GM12878 (cell line): Measurements from ENCODE around the gene FHOD3. TPM values are rescaled to one million over a fixed set of nuclear protein-coding genes. Genes with fewer than 3 reads are reported as not detected.
"Not testable (repeated sequence)": the region's sequence is repeated elsewhere in the genome, so short reads cannot be mapped to it uniquely, and the experiment has no call there.

Source experiments
- ATAC-seq: fragments of 200-7000 bp; cut with Tn5 transposase; 3 replicates; pipeline ENCODE4 v1.9.1; 2020; ENCODE audit warnings: mild to moderate bottlenecking, moderate library complexity
- BruUV-seq: library from RNA; stranded (reverse); fragments of 400-500 nt; replicated peaks from 2 replicates; lab custom pipeline; 2021; lab: Mats Ljungman, UMichigan
- CTCF ChIA-PET: fragments of 300-600 bp; sonication (Branson Sonifier 250); formaldehyde crosslinking; extraction: SDS; loops from one replicate; lab custom pipeline; 2021; ENCODE audit warnings: inconsistent platforms; lab: Yijun Ruan, JAX
- POLR2A ChIA-PET: fragments of 350-600 bp; formaldehyde crosslinking; extraction: SDS; loops from one replicate; lab custom pipeline; 2021; ENCODE audit warnings: inconsistent platforms; lab: Charles Lee
- RAD21 ChIA-PET: fragments of 300-600 bp; sonication (Branson Sonifier 250); formaldehyde crosslinking; loops from one replicate; lab custom pipeline; 2023; ENCODE audit warnings: antibody characterized with exemption; ENCODE audit not compliant: unreplicated experiment; lab: Charles Lee
- SMC1A ChIA-PET: fragments of 300-600 bp; sonication (Branson Sonifier 250); formaldehyde crosslinking; loops from one replicate; lab custom pipeline; 2023; ENCODE audit not compliant: unreplicated experiment, uncharacterized antibody; lab: Charles Lee
- DNase-seq: peaks from one replicate; pipeline ENCODE4 v3.0.0-alpha.2; 2011; ENCODE audit warnings: low read depth, low spot score
- FAIRE-seq: peaks from 3 replicates; lab custom pipeline; 2011; peaks lifted over from hg19 to GRCh38; lab: Jason Lieb, UNC
- H2AFZ ChIP-seq: 2 replicates; pipeline ENCODE4 v1.6.0; 2011; ENCODE audit warnings: low read depth, low read length, control low read depth; ENCODE audit not compliant: control insufficient read depth
- H3K27ac ChIP-seq: 2 replicates; pipeline ENCODE4 v1.5.1; 2011; ENCODE audit warnings: control low read depth; ENCODE audit not compliant: control insufficient read depth, insufficient read depth
- H3K27me3 ChIP-seq, 2 experiments: replicated peaks in 1 of 2; 2 replicates each; pipeline versions ENCODE4 v1.6.0 to v1.6.1; 2011; ENCODE audit warnings: low read length in 1 of 2; ENCODE audit not compliant: control insufficient read depth in 2 of 2, insufficient read depth in 2 of 2
- H3K36me3 ChIP-seq, 2 experiments: 2 replicates each; pipeline ENCODE4 v1.5.1; 2011; ENCODE audit warnings: low read length in 1 of 2; ENCODE audit not compliant: control insufficient read depth in 2 of 2, insufficient read depth in 2 of 2
- H3K4me1 ChIP-seq: 2 replicates; pipeline ENCODE4 v1.6.1; 2011; ENCODE audit warnings: mild to moderate bottlenecking, low read length, moderate library complexity, mixed read lengths; ENCODE audit not compliant: control insufficient read depth, insufficient read depth
- H3K4me2 ChIP-seq: 2 replicates; pipeline ENCODE4 v1.6.0; 2011; ENCODE audit warnings: control low read depth; ENCODE audit not compliant: control insufficient read depth, insufficient read depth
- H3K4me3 ChIP-seq: fragments of 200-600 bp; sonication (generic); 2 replicates; pipeline ENCODE4 v1.5.1; 2016
- H3K79me2 ChIP-seq: 2 replicates; pipeline ENCODE4 v1.6.0; 2011; ENCODE audit warnings: low read length; ENCODE audit not compliant: control insufficient read depth, insufficient read depth
- H3K9ac ChIP-seq: 2 replicates; pipeline ENCODE4 v1.8.0; 2011; ENCODE audit warnings: low read length, control low read depth, mixed read lengths; ENCODE audit not compliant: control insufficient read depth, insufficient read depth
- H3K9me3 ChIP-seq: replicated peaks from 3 replicates; pipeline ENCODE4 v1.5.1; 2011; ENCODE audit warnings: mild to moderate bottlenecking, low read length; ENCODE audit not compliant: control insufficient read depth, insufficient read depth
- H4K20me1 ChIP-seq: 2 replicates; pipeline ENCODE4 v1.6.0; 2011; ENCODE audit not compliant: control insufficient read depth, insufficient read depth
- CBX5 ChIP-seq: sonication (generic); IDR thresholded peaks from 2 replicates; pipeline ENCODE4 v1.6.1; 2016; ENCODE audit warnings: low read depth, moderate library complexity, mild to moderate bottlenecking, inconsistent platforms
- CTCF ChIP-seq, 3 experiments: IDR thresholded peaks in 2 of 3; conservative IDR thresholded peaks in 1 of 3; 2 replicates each; pipeline ENCODE4 v1.5.1; 2011; ENCODE audit warnings: low read depth in 3 of 3, low read length in 3 of 3, mild to moderate bottlenecking in 3 of 3, control low read depth in 2 of 3, moderate library complexity in 2 of 3, inconsistent platforms in 1 of 3, mixed read lengths in 1 of 3; ENCODE audit not compliant: control insufficient read depth in 2 of 3, insufficient read depth in 1 of 3; ENCODE audit errors: extremely low read depth in 1 of 3
- JUNB ChIP-seq: IDR thresholded peaks from 2 replicates; pipeline ENCODE4 v1.6.1; 2016; ENCODE audit warnings: antibody characterized with exemption, mild to moderate bottlenecking
- PAX5 ChIP-seq: IDR thresholded peaks from 2 replicates; pipeline ENCODE4 v1.6.1; 2011; ENCODE audit warnings: low read depth, low read length, borderline replicate concordance
- YY1 ChIP-seq: IDR thresholded peaks from 2 replicates; pipeline ENCODE4 v1.6.1; 2011; ENCODE audit warnings: low read depth, mild to moderate bottlenecking, low read length
- ZNF384 ChIP-seq: IDR thresholded peaks from 2 replicates; pipeline ENCODE4 v1.6.1; 2012; ENCODE audit warnings: low read depth, mild to moderate bottlenecking, low read length, improper control_type of control experiment, borderline replicate concordance
- WGBS: methylation state at CpG from one replicate; pipeline ENCODE4 v1.1.6; 2016; ENCODE audit warnings: low lambda C conversion rate; ENCODE audit not compliant: insufficient replicate concordance, insufficient coverage; ENCODE audit errors: missing lambda C conversion rate; 5-methylcytosine and 5-hydroxymethylcytosine counted together
- in situ Hi-C: fragments of 300-500 bp; cut with MboI; formaldehyde crosslinking; loops from 9 replicates; pipeline ENCODE4 v1.14.3; 2018; ENCODE audit warnings: mixed read lengths
- intact Hi-C: fragments of 100-400 bp; cut with micrococcal nuclease; formaldehyde crosslinking; loops from one replicate; pipeline ENCODE4 v1.14.2; 2022; ENCODE audit not compliant: unreplicated experiment
- polyA plus RNA-seq, 11 experiments: library from polyadenylated mRNA; depleted of rRNA in 4 of 11; unstranded in 6 of 11; stranded (reverse) in 5 of 11; fragments of >200 nt; fragmentation: Nextera tagmentation in 4 of 11; fragmentation: Illumina TruSeq in 1 of 11; extraction: Ambion mirVana in 4 of 11; extraction: Trizol in 1 of 11; gene quantifications; 1 replicate in 1 of 11; 2 replicates in 10 of 11; pipeline versions ENCODE4 v1.2.1 to v1.2.3, GENCODE V29; 2011 to 2016; ENCODE audit warnings: inconsistent platforms in 2 of 11, missing spikeins in 2 of 11, low read depth in 1 of 11
- total RNA-seq, 4 experiments: library from RNA; depleted of rRNA in 3 of 4; stranded (reverse); fragments of >200 nt in 3 of 4; fragmentation: Illumina TruSeq in 1 of 4; extraction: Trizol in 1 of 4; gene quantifications; 2 replicates each; pipeline versions ENCODE4 v1.2.1 to v1.2.3, GENCODE V29; 2013 to 2021

The FHOD3 gene
- total and polyA plus RNA-seq, 10 of the 15 experiments (the other 5 are each of a cell fraction or from before 2014, with no cell fraction given) = 0.77 to 26.7 (median 10.4) TPM

GRCh38 chr18:36461551-36461987 is 164.1 kb downstream of the FHOD3 start:
- in situ Hi-C loops = no loop called here
- H3K27me3 ChIP-seq = no peaks in the 10 kb centered on the region
- no peak overlapping the region for H3K9ac ChIP-seq
- SMC1A ChIA-PET = interaction anchor here (0.8 to 2.8 kb wide), 22 partner anchors 10 to 156 kb away, joined by 3 to 21 read pairs (median 5); no protein-coding TSS in a partner anchor
- ATAC-seq = no peak
- BruUV-seq = no TSS peak
- FAIRE-seq = no peak
- no peak overlapping the region for H3K4me2 ChIP-seq
- DNase-seq = no peak
- H3K27ac ChIP-seq = no peak overlapping the region
- intact Hi-C loops = no loop called here
- CTCF ChIA-PET = interaction anchor here (1.2 to 1.8 kb wide), 10 partner anchors 9 to 110 kb away, joined by 3 to 5 read pairs (median 4); no protein-coding TSS in a partner anchor
- no peaks in the 10 kb centered on the region for H3K79me2 ChIP-seq
- no peaks in the 10 kb centered on the region for H4K20me1 ChIP-seq
- no peak overlapping the region for H2AFZ ChIP-seq
- H3K4me3 ChIP-seq = no peak overlapping the region
- RAD21 ChIA-PET = interaction anchor here (0.6 to 1.6 kb wide), 11 partner anchors 9 to 177 kb away, joined by 3 to 9 read pairs (median 3); partner anchors contain the start of gene FHOD3
- no peaks in the 10 kb centered on the region for H3K9me3 ChIP-seq
- no peaks in the 10 kb centered on the region for H3K4me1 ChIP-seq
- POLR2A ChIA-PET = interaction anchor here (1.0 to 1.4 kb wide), 4 partner anchors 11 to 20 kb away, joined by 3 to 5 read pairs (median 4); no protein-coding TSS in a partner anchor
- no peak for TF ChIP-seq YY1
- no peak for TF ChIP-seq ZNF384
- no peak for TF ChIP-seq JUNB
- no peak for TF ChIP-seq CBX5
- TF ChIP-seq CTCF (IDR thresholded peaks at IDR 0.05 in 2 of 3, conservative IDR thresholded peaks at IDR 0.05 in 1 of 3; ENCODE audit: control insufficient read depth in 2 of 3, extremely low read depth in 1 of 3, insufficient read depth in 1 of 3, low read depth in 3 of 3, low read length in 3 of 3) = no peak
- TF ChIP-seq PAX5 = no peak
- TF ChIP-seq, all 136 proteins: peak for 0
- H3K36me3 ChIP-seq = no peaks in the 10 kb centered on the region; a peak in 1 of 4 replicates
- 33% methylated on average over 1 of the region's 1 CpG for WGBS

DNA sequence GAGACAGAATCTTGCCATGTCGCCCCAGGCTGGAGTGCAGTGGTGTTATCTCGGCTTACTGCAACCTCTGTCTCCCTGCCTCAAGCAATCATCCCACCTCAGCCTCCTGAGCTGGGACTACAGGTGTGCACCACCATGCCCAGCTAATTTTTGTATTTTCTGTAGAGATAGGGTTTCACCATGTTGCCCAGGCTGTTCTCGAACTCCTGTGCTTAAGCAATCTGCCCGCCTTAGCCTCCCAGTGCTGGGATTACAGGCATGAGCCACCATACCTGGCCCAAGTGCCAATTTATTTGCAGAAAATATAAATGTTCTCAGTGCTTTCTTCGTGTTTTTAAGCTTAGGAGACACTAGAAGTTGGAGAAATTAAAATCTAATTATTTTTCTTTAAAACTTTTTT is 166.0 kb downstream of the FHOD3 start:
- RAD21 ChIA-PET, in situ Hi-C loops, H3K36me3 ChIP-seq, ATAC-seq, H3K27ac ChIP-seq, H3K4me1 ChIP-seq, H4K20me1 ChIP-seq, H3K79me2 ChIP-seq, H3K9me3 ChIP-seq, H3K4me2 ChIP-seq, BruUV-seq, intact Hi-C loops, H3K4me3 ChIP-seq, H3K27me3 ChIP-seq, H2AFZ ChIP-seq, H3K9ac ChIP-seq, FAIRE-seq, DNase-seq: not testable (repeated sequence)
- POLR2A ChIA-PET = interaction anchor here (0.6 kb wide), 1 partner anchor 160 kb away, joined by 5 read pairs; no protein-coding TSS in a partner anchor
- SMC1A ChIA-PET = interaction anchor here (0.9 to 2.0 kb wide), 7 partner anchors 9 to 108 kb away, joined by 3 to 9 read pairs (median 4); no protein-coding TSS in a partner anchor
- WGBS = 82% methylated on average over 5 of the region's 5 CpGs
- CTCF ChIA-PET = interaction anchor here (0.6 kb wide), 1 partner anchor 110 kb away, joined by 4 read pairs; no protein-coding TSS in a partner anchor
